ENCODE results near the gene CCNYL1. TPM values are rescaled to one million over a fixed set of nuclear protein-coding genes. Genes with fewer than 3 reads are reported as not detected.

CCNYL1 gene
- polyA plus RNA-seq, 1 of the 3 experiments (the other 2 are of a cell fraction): 8.7 TPM

DNA sequence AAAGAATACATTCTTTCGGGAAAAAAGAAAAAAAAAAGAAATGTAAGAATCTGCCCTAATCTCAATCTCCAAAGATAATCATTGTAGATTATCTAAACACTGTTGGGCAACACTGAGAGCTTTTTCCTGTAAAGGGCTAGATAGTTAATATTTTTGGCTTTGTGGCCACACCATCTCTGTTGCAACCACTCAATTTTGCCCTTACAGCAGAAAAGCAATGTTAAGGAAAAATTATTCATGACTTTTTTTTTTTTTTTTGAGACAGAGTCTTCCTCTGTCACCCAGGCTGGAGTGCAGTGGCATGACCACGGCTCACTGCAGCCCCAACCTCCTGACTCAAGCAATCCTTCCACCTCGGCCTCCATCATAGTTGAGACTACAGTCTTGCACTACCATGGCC is 75.6 kb downstream of the CCNYL1 start:
- TF ChIP-seq CHD2 (IDR thresholded peaks at IDR 0.05; ENCODE audit: low read length, partially characterized antibody): no peak
- no peak for TF ChIP-seq NRF1 (IDR thresholded peaks at IDR 0.05; ENCODE audit: low read depth, low read length)
- TF ChIP-seq POLR2AphosphoS5 (IDR thresholded peaks at IDR 0.05; ENCODE audit: low read depth, low read length): no peak
- no peak for TF ChIP-seq TAF1 (IDR thresholded peaks at IDR 0.05; ENCODE audit: borderline replicate concordance, low read depth, low read length)
- TF ChIP-seq, protein P1, sequence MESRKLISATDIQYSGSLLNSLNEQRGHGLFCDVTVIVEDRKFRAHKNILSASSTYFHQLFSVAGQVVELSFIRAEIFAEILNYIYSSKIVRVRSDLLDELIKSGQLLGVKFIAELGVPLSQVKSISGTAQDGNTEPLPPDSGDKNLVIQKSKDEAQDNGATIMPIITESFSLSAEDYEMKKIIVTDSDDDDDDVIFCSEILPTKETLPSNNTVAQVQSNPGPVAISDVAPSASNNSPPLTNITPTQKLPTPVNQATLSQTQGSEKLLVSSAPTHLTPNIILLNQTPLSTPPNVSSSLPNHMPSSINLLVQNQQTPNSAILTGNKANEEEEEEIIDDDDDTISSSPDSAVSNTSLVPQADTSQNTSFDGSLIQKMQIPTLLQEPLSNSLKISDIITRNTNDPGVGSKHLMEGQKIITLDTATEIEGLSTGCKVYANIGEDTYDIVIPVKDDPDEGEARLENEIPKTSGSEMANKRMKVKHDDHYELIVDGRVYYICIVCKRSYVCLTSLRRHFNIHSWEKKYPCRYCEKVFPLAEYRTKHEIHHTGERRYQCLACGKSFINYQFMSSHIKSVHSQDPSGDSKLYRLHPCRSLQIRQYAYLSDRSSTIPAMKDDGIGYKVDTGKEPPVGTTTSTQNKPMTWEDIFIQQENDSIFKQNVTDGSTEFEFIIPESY (IDR thresholded peaks at IDR 0.05; ENCODE audit: borderline replicate concordance, low read depth): no peak
- TF ChIP-seq, protein P2, sequence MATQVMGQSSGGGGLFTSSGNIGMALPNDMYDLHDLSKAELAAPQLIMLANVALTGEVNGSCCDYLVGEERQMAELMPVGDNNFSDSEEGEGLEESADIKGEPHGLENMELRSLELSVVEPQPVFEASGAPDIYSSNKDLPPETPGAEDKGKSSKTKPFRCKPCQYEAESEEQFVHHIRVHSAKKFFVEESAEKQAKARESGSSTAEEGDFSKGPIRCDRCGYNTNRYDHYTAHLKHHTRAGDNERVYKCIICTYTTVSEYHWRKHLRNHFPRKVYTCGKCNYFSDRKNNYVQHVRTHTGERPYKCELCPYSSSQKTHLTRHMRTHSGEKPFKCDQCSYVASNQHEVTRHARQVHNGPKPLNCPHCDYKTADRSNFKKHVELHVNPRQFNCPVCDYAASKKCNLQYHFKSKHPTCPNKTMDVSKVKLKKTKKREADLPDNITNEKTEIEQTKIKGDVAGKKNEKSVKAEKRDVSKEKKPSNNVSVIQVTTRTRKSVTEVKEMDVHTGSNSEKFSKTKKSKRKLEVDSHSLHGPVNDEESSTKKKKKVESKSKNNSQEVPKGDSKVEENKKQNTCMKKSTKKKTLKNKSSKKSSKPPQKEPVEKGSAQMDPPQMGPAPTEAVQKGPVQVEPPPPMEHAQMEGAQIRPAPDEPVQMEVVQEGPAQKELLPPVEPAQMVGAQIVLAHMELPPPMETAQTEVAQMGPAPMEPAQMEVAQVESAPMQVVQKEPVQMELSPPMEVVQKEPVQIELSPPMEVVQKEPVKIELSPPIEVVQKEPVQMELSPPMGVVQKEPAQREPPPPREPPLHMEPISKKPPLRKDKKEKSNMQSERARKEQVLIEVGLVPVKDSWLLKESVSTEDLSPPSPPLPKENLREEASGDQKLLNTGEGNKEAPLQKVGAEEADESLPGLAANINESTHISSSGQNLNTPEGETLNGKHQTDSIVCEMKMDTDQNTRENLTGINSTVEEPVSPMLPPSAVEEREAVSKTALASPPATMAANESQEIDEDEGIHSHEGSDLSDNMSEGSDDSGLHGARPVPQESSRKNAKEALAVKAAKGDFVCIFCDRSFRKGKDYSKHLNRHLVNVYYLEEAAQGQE (IDR thresholded peaks at IDR 0.05; ENCODE audit: low read depth, low read length): no peak
- no peak for TF ChIP-seq TCF12 (IDR thresholded peaks at IDR 0.05)
- TF ChIP-seq, protein P3, sequence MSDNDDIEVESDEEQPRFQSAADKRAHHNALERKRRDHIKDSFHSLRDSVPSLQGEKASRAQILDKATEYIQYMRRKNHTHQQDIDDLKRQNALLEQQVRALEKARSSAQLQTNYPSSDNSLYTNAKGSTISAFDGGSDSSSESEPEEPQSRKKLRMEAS (IDR thresholded peaks at IDR 0.05; ENCODE audit: low read depth): no peak
- TF ChIP-seq, protein P4, sequence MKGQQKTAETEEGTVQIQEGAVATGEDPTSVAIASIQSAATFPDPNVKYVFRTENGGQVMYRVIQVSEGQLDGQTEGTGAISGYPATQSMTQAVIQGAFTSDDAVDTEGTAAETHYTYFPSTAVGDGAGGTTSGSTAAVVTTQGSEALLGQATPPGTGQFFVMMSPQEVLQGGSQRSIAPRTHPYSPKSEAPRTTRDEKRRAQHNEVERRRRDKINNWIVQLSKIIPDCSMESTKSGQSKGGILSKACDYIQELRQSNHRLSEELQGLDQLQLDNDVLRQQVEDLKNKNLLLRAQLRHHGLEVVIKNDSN (IDR thresholded peaks at IDR 0.05; ENCODE audit: borderline replicate concordance, low read depth): no peak
- TF ChIP-seq, protein P5, sequence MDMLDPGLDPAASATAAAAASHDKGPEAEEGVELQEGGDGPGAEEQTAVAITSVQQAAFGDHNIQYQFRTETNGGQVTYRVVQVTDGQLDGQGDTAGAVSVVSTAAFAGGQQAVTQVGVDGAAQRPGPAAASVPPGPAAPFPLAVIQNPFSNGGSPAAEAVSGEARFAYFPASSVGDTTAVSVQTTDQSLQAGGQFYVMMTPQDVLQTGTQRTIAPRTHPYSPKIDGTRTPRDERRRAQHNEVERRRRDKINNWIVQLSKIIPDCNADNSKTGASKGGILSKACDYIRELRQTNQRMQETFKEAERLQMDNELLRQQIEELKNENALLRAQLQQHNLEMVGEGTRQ (IDR thresholded peaks at IDR 0.05; ENCODE audit: borderline replicate concordance, low read depth, low read length): no peak
- no peak for TF ChIP-seq SIN3A (IDR thresholded peaks at IDR 0.05; ENCODE audit: borderline replicate concordance, low read depth, low read length)
- TF ChIP-seq FOXM1 (IDR thresholded peaks at IDR 0.05; ENCODE audit: low read depth): no peak
- TF ChIP-seq MXI1 (IDR thresholded peaks at IDR 0.05; ENCODE audit: low read depth, low read length): no peak
- TF ChIP-seq, protein P6, sequence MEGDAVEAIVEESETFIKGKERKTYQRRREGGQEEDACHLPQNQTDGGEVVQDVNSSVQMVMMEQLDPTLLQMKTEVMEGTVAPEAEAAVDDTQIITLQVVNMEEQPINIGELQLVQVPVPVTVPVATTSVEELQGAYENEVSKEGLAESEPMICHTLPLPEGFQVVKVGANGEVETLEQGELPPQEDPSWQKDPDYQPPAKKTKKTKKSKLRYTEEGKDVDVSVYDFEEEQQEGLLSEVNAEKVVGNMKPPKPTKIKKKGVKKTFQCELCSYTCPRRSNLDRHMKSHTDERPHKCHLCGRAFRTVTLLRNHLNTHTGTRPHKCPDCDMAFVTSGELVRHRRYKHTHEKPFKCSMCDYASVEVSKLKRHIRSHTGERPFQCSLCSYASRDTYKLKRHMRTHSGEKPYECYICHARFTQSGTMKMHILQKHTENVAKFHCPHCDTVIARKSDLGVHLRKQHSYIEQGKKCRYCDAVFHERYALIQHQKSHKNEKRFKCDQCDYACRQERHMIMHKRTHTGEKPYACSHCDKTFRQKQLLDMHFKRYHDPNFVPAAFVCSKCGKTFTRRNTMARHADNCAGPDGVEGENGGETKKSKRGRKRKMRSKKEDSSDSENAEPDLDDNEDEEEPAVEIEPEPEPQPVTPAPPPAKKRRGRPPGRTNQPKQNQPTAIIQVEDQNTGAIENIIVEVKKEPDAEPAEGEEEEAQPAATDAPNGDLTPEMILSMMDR (IDR thresholded peaks at IDR 0.05): no peak
- TF ChIP-seq FOXJ3 (CRISPR knock-in tag; IDR thresholded peaks at IDR 0.05): no peak
- TF ChIP-seq ELF1 (IDR thresholded peaks at IDR 0.05): no peak
- Histone ChIP-seq H3K27me3 (ENCODE audit: insufficient read depth) (no peaks in the 10 kb centered on the region), H3K36me3 (replicated peaks in 1 of 2; ENCODE audit: control insufficient read depth in 1 of 2, insufficient read depth in 2 of 2, low read length in 1 of 2) (no peaks in the 10 kb centered on the region), H2AFZ (ENCODE audit: low read depth) (no peak overlapping the region), H3K9me3 (no peaks in the 10 kb centered on the region), H3K4me2 (no peak overlapping the region), H3F3A (replicated peaks; ENCODE audit: insufficient read depth) (peaks cover 5% of the 10 kb centered on the region), H4K20me1 (ENCODE audit: insufficient read depth) (no peaks in the 10 kb centered on the region), H3K79me2 (ENCODE audit: insufficient read depth) (no peaks in the 10 kb centered on the region), H3K9ac (no peak overlapping the region), H3K4me1 (ENCODE audit: control insufficient read depth in 1 of 2, insufficient read depth in 2 of 2, low read depth in 1 of 2, low read length in 1 of 2) (peaks cover 0 to 8% of the 10 kb centered on the region in 2 experiments; a peak in 1 of 4 replicates), H3K4me3 (ENCODE audit: low read depth in 2 of 2, low read length in 1 of 2) (no peak overlapping the region), H3K27ac (ENCODE audit: low read depth in 2 of 2, low read length in 1 of 2) (no peak overlapping the region), H3K9me2 (no peaks in the 10 kb centered on the region)
- ChIA-PET POLR2A (no interaction called here), CTCF (interaction anchor here (0.9 kb wide), 1 partner anchor 186 kb away, joined by 3 read pairs; no protein-coding TSS in a partner anchor)
- no peak for DNase-seq
- 90% methylated on average over 3 of the region's 3 CpGs for WGBS (ENCODE audit: low lambda C conversion rate)

Measured in SK-N-SH (cell line).